GM12864 (cell line): Measurements from ENCODE around the gene VSIR.

Experiments used
- DNase-seq: peaks from one replicate; pipeline ENCODE4 v3.0.0-alpha.2; 2011; ENCODE audit warnings: low read depth
- H3K4me3 ChIP-seq: 2 replicates; pipeline ENCODE4 v1.5.1; 2011; ENCODE audit warnings: mild to moderate bottlenecking, low read depth, low read length, control low read depth
- CTCF ChIP-seq: IDR thresholded peaks from 2 replicates; pipeline ENCODE4 v1.5.1; 2011; ENCODE audit warnings: low read depth, mild to moderate bottlenecking, moderate library complexity, low read length, control low read depth, inconsistent platforms; ENCODE audit errors: missing control alignments

Gene VSIR

GRCh38 chr10:71754562-71754961 lies 18.8 kb downstream of the VSIR start:
- no peak for DNase-seq
- no peak overlapping the region for H3K4me3 ChIP-seq
- TF ChIP-seq CTCF, result no peak

GRCh38 chr10:71753960-71754505 lies 19.3 kb downstream of the VSIR start:
- no peak overlapping the region for H3K4me3 ChIP-seq
- no peak for TF ChIP-seq CTCF
- no peak for DNase-seq

GRCh38 chr10:71753091-71753959 lies 20.0 kb downstream of the VSIR start:
- TF ChIP-seq CTCF, result no peak
- H3K4me3 ChIP-seq, result no peak overlapping the region
- no peak for DNase-seq

- TF ChIP-seq CTCF, result no peak
- H3K4me3 ChIP-seq, result no peak overlapping the region
- DNase-seq, result no peak
These were observed 20.8 kb downstream of the VSIR start for GRCh38 chr10:71752391-71753090.

GRCh38 chr10:71751515-71752224 lies 21.6 kb downstream of the VSIR start:
- no peak for DNase-seq
- H3K4me3 ChIP-seq, result no peak overlapping the region
- TF ChIP-seq CTCF, result no peak

- no peak for TF ChIP-seq CTCF
- DNase-seq, result no peak
- no peak overlapping the region for H3K4me3 ChIP-seq
These were observed 22.3 kb downstream of the VSIR start for GRCh38 chr10:71750986-71751385.
